ENCODE measurements around the gene CANT1. TPM values are rescaled to one million over a fixed set of nuclear protein-coding genes. Genes with fewer than 3 reads are reported as not detected.

The CANT1 gene
- total RNA-seq, 1 experiment from 2014 or later: 116 TPM

GRCh38 chr17:79048826-79049755, 39.5 kb upstream of the CANT1 start:
- Histone ChIP-seq H3K9me3 (ENCODE audit: insufficient read depth, low read depth) (no peaks in the 10 kb centered on the region), H3K27ac (no peak overlapping the region), H3K4me2 (no peak overlapping the region), H4K20me1 (ENCODE audit: insufficient read depth) (no peaks in the 10 kb centered on the region), H3K9me2 (ENCODE audit: insufficient read depth) (no peaks in the 10 kb centered on the region), H3K4me1 (replicated peaks; ENCODE audit: insufficient read depth) (no peaks in the 10 kb centered on the region), H3K79me2 (ENCODE audit: low read depth) (no peaks in the 10 kb centered on the region), H2AFZ (no peak overlapping the region), H3K27me3 (ENCODE audit: insufficient read depth, low read depth) (no peaks in the 10 kb centered on the region), H3K36me3 (ENCODE audit: low read depth) (no peaks in the 10 kb centered on the region), H3K4me3 (no peak overlapping the region), H3F3A (ENCODE audit: insufficient read depth, low read depth) (no peaks in the 10 kb centered on the region)
- intact Hi-C loops (cut with micrococcal nuclease; ENCODE audit: unreplicated experiment): no loop called here
- no peak for DNase-seq
- POLR2A ChIA-PET (ENCODE audit: unreplicated experiment): no interaction called here
- TF ChIP-seq EZH2 (IDR thresholded peaks at IDR 0.05; ENCODE audit: low read depth) (no peak), CTCF (conservative IDR thresholded peaks at IDR 0.05) (no peak)
- CTCF ChIA-PET: interaction anchor here (0.5 to 0.9 kb wide), 2 partner anchors 29 to 177 kb away, joined by 3 to 4 read pairs; no protein-coding TSS in a partner anchor
- no TSS peak for BruUV-seq (replicated peaks)

DNA sequence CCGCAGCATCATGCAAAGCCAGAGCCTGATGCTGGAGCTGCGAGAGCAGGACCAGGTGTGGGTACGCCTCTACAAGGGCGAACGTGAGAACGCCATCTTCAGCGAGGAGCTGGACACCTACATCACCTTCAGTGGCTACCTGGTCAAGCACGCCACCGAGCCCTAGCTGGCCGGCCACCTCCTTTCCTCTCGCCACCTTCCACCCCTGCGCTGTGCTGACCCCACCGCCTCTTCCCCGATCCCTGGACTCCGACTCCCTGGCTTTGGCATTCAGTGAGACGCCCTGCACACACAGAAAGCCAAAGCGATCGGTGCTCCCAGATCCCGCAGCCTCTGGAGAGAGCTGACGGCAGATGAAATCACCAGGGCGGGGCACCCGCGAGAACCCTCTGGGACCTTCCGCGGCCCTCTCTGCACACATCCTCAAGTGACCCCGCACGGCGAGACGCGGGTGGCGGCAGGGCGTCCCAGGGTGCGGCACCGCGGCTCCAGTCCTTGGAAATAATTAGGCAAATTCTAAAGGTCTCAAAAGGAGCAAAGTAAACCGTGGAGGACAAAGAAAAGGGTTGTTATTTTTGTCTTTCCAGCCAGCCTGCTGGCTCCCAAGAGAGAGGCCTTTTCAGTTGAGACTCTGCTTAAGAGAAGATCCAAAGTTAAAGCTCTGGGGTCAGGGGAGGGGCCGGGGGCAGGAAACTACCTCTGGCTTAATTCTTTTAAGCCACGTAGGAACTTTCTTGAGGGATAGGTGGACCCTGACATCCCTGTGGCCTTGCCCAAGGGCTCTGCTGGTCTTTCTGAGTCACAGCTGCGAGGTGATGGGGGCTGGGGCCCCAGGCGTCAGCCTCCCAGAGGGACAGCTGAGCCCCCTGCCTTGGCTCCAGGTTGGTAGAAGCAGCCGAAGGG, 38.6 kb upstream of the CANT1 start:
- H3K27me3 ChIP-seq (ENCODE audit: insufficient read depth, low read depth): no peaks in the 10 kb centered on the region
- no peak overlapping the region for H2AFZ ChIP-seq
- H3K9me3 ChIP-seq (ENCODE audit: insufficient read depth, low read depth): no peaks in the 10 kb centered on the region
- POLR2A ChIA-PET (ENCODE audit: unreplicated experiment): no interaction called here
- H3K36me3 ChIP-seq (ENCODE audit: low read depth): no peaks in the 10 kb centered on the region
- peaks cover 2% of the 10 kb centered on the region for H3F3A ChIP-seq (ENCODE audit: insufficient read depth, low read depth)
- H3K4me2 ChIP-seq: no peak overlapping the region
- no peak for TF ChIP-seq EZH2 (IDR thresholded peaks at IDR 0.05; ENCODE audit: low read depth)
- TF ChIP-seq CTCF (conservative IDR thresholded peaks at IDR 0.05): no peak
- no peaks in the 10 kb centered on the region for H4K20me1 ChIP-seq (ENCODE audit: insufficient read depth)
- no peaks in the 10 kb centered on the region for H3K79me2 ChIP-seq (ENCODE audit: low read depth)
- no peaks in the 10 kb centered on the region for H3K9me2 ChIP-seq (ENCODE audit: insufficient read depth)
- CTCF ChIA-PET: interaction anchor here (0.5 to 0.9 kb wide), 3 partner anchors 11 to 176 kb away, joined by 3 to 4 read pairs (median 4); no protein-coding TSS in a partner anchor
- no peak for DNase-seq
- H3K4me1 ChIP-seq (replicated peaks; ENCODE audit: insufficient read depth): no peaks in the 10 kb centered on the region
- no peak overlapping the region for H3K4me3 ChIP-seq
- no peak overlapping the region for H3K27ac ChIP-seq
- intact Hi-C loops (cut with micrococcal nuclease; ENCODE audit: unreplicated experiment): no loop called here
- no TSS peak for BruUV-seq (replicated peaks)

- Histone ChIP-seq H3K79me2 (ENCODE audit: low read depth) (no peaks in the 10 kb centered on the region), H3K27ac (no peak overlapping the region), H3K4me1 (replicated peaks; ENCODE audit: insufficient read depth) (no peaks in the 10 kb centered on the region), H3K9me3 (ENCODE audit: insufficient read depth, low read depth) (no peaks in the 10 kb centered on the region), H4K20me1 (ENCODE audit: insufficient read depth) (no peaks in the 10 kb centered on the region), H2AFZ (no peak overlapping the region), H3K27me3 (ENCODE audit: insufficient read depth, low read depth) (no peaks in the 10 kb centered on the region), H3K36me3 (ENCODE audit: low read depth) (no peaks in the 10 kb centered on the region), H3K4me3 (no peak overlapping the region), H3F3A (ENCODE audit: insufficient read depth, low read depth) (peaks cover 9% of the 10 kb centered on the region), H3K4me2 (no peak overlapping the region), H3K9me2 (ENCODE audit: insufficient read depth) (no peaks in the 10 kb centered on the region)
- BruUV-seq (replicated peaks): no TSS peak
- CTCF ChIA-PET: no interaction called here
- POLR2A ChIA-PET (ENCODE audit: unreplicated experiment): no interaction called here
- no peak for TF ChIP-seq CTCF (conservative IDR thresholded peaks at IDR 0.05)
- no peak for TF ChIP-seq EZH2 (IDR thresholded peaks at IDR 0.05; ENCODE audit: low read depth)
- intact Hi-C loops (cut with micrococcal nuclease; ENCODE audit: unreplicated experiment): no loop called here
- DNase-seq: no peak
Measured at GRCh38 chr17:79047291-79047920, 37.8 kb upstream of the CANT1 start.

Measured in PC-9 (cell line).